ENCODE measurements around the gene ARMC9. TPM values are rescaled to one million over a fixed set of nuclear protein-coding genes. Genes with fewer than 3 reads are reported as not detected.
"Not testable (repeated sequence)": the region's sequence is repeated elsewhere in the genome, so short reads cannot be mapped to it uniquely, and the experiment has no call there.

Gene ARMC9
- total RNA-seq, 2 experiments from 2014 or later: 2.3 to 2.5 TPM

GRCh38 chr2:231348173-231348572 is 149.7 kb downstream of the ARMC9 start:
- ChIA-PET CTCF (no interaction called here), POLR2A (no interaction called here)
- intact Hi-C loops (cut with DNase I, micrococcal nuclease): no loop called here
- DNase-seq (no peak), ATAC-seq (no peak)
- Mint-ChIP-seq H3K4me3 (no peak overlapping the region), H3K9me3 (ENCODE audit: low read depth) (no peaks in the 10 kb centered on the region), H3K27me3 (no peaks in the 10 kb centered on the region), H3K27ac (no peak overlapping the region), H3K4me1 (no peaks in the 10 kb centered on the region), H3K36me3 (ENCODE audit: low read depth) (no peaks in the 10 kb centered on the region)

GRCh38 chr2:231348704-231349373 is 150.4 kb downstream of the ARMC9 start:
- Mint-ChIP-seq H3K4me1 (no peaks in the 10 kb centered on the region), H3K4me3 (no peak overlapping the region), H3K27ac (no peak overlapping the region), H3K27me3 (no peaks in the 10 kb centered on the region), H3K9me3 (ENCODE audit: low read depth) (no peaks in the 10 kb centered on the region), H3K36me3 (ENCODE audit: low read depth) (no peaks in the 10 kb centered on the region)
- CTCF ChIA-PET: no interaction called here
- intact Hi-C loops (cut with DNase I, micrococcal nuclease): no loop called here
- DNase-seq: no peak
- no peak for ATAC-seq
- POLR2A ChIA-PET: no interaction called here

GRCh38 chr2:231349374-231349735 is 150.9 kb downstream of the ARMC9 start:
- H3K4me1 Mint-ChIP-seq; H3K27me3 Mint-ChIP-seq; ATAC-seq; POLR2A ChIA-PET; H3K27ac Mint-ChIP-seq; H3K4me3 Mint-ChIP-seq; DNase-seq; H3K36me3 Mint-ChIP-seq (ENCODE audit: low read depth); intact Hi-C loops (cut with DNase I, micrococcal nuclease); H3K9me3 Mint-ChIP-seq (ENCODE audit: low read depth): not testable (repeated sequence)
- CTCF ChIA-PET: interaction anchor here (0.8 kb wide), 1 partner anchor 512 kb away, joined by 3 read pairs; no protein-coding TSS in a partner anchor

GRCh38 chr2:231351648-231352047 is 153.2 kb downstream of the ARMC9 start:
- DNase-seq: no peak
- ATAC-seq: no peak

GRCh38 chr2:231353469-231353868 is 155.0 kb downstream of the ARMC9 start:
- H3K4me1 Mint-ChIP-seq: no peaks in the 10 kb centered on the region
- ATAC-seq: no peak
- H3K27ac Mint-ChIP-seq: no peak overlapping the region
- no peaks in the 10 kb centered on the region for H3K27me3 Mint-ChIP-seq
- H3K9me3 Mint-ChIP-seq (ENCODE audit: low read depth): no peaks in the 10 kb centered on the region
- H3K36me3 Mint-ChIP-seq (ENCODE audit: low read depth): no peaks in the 10 kb centered on the region
- no peak overlapping the region for H3K4me3 Mint-ChIP-seq
- no peak for DNase-seq
- ChIA-PET CTCF (interaction anchor here (0.5 kb wide), 1 partner anchor 152 kb away, joined by 3 read pairs; no protein-coding TSS in a partner anchor), POLR2A (no interaction called here)
- intact Hi-C loops (cut with DNase I, micrococcal nuclease): no loop called here

More at GRCh38 chr2:231351648-231352047, 153.2 kb downstream of the ARMC9 start:
- Mint-ChIP-seq H3K4me3 (no peak overlapping the region), H3K27ac (no peak overlapping the region), H3K27me3 (no peaks in the 10 kb centered on the region), H3K4me1 (no peaks in the 10 kb centered on the region), H3K36me3 (ENCODE audit: low read depth) (no peaks in the 10 kb centered on the region), H3K9me3 (ENCODE audit: low read depth) (no peaks in the 10 kb centered on the region)
- intact Hi-C loops (cut with DNase I, micrococcal nuclease): no loop called here
- ChIA-PET CTCF (no interaction called here), POLR2A (no interaction called here)

GRCh38 chr2:231355508-231356465 is 157.4 kb downstream of the ARMC9 start:
- DNase-seq (no peak), ATAC-seq (no peak)
- POLR2A ChIA-PET: no interaction called here
- no peaks in the 10 kb centered on the region for H3K4me1 Mint-ChIP-seq
- no peaks in the 10 kb centered on the region for H3K36me3 Mint-ChIP-seq (ENCODE audit: low read depth)
- H3K4me3 Mint-ChIP-seq: no peak overlapping the region
- CTCF ChIA-PET: no interaction called here
- intact Hi-C loops (cut with DNase I, micrococcal nuclease): no loop called here
- H3K9me3 Mint-ChIP-seq (ENCODE audit: low read depth): no peaks in the 10 kb centered on the region
- H3K27me3 Mint-ChIP-seq: no peaks in the 10 kb centered on the region
- H3K27ac Mint-ChIP-seq: no peak overlapping the region

- H3K27me3 Mint-ChIP-seq: no peaks in the 10 kb centered on the region
- intact Hi-C loops (cut with DNase I, micrococcal nuclease): no loop called here
- no peak overlapping the region for H3K4me3 Mint-ChIP-seq
- H3K36me3 Mint-ChIP-seq (ENCODE audit: low read depth): no peaks in the 10 kb centered on the region
- no peak for ATAC-seq
- peaks cover under 1% of the 10 kb centered on the region for H3K4me1 Mint-ChIP-seq
- ChIA-PET POLR2A (no interaction called here), CTCF (no interaction called here)
- no peak for DNase-seq
- no peaks in the 10 kb centered on the region for H3K9me3 Mint-ChIP-seq (ENCODE audit: low read depth)
- no peak overlapping the region for H3K27ac Mint-ChIP-seq
These were observed 158.0 kb downstream of the ARMC9 start for GRCh38 chr2:231356466-231356844.

- Mint-ChIP-seq H3K4me1 (peaks cover 4% of the 10 kb centered on the region), H3K36me3 (ENCODE audit: low read depth) (no peaks in the 10 kb centered on the region), H3K4me3 (no peak overlapping the region), H3K27me3 (no peaks in the 10 kb centered on the region), H3K9me3 (ENCODE audit: low read depth) (no peaks in the 10 kb centered on the region), H3K27ac (no peak overlapping the region)
- DNase-seq (no peak), ATAC-seq (no peak)
- ChIA-PET CTCF (no interaction called here), POLR2A (no interaction called here)
- intact Hi-C loops (cut with DNase I, micrococcal nuclease): no loop called here
These were observed 158.6 kb downstream of the ARMC9 start for GRCh38 chr2:231357048-231357447.

GRCh38 chr2:231357931-231358330 is 159.5 kb downstream of the ARMC9 start:
- intact Hi-C loops (cut with DNase I, micrococcal nuclease): no loop called here
- CTCF ChIA-PET: no interaction called here
- Mint-ChIP-seq H3K27ac (no peak overlapping the region), H3K4me3 (no peak overlapping the region), H3K4me1 (peaks cover 7% of the 10 kb centered on the region), H3K36me3 (ENCODE audit: low read depth) (no peaks in the 10 kb centered on the region), H3K27me3 (no peaks in the 10 kb centered on the region), H3K9me3 (ENCODE audit: low read depth) (no peaks in the 10 kb centered on the region)
- ATAC-seq: no peak
- POLR2A ChIA-PET: no interaction called here
- no peak for DNase-seq

GRCh38 chr2:231359441-231359840 is 161.0 kb downstream of the ARMC9 start:
- Mint-ChIP-seq H3K27ac (no peak overlapping the region), H3K4me1 (peaks cover 7% of the 10 kb centered on the region), H3K36me3 (ENCODE audit: low read depth) (no peaks in the 10 kb centered on the region), H3K9me3 (ENCODE audit: low read depth) (no peaks in the 10 kb centered on the region), H3K27me3 (no peaks in the 10 kb centered on the region), H3K4me3 (no peak overlapping the region)
- ATAC-seq: no peak
- intact Hi-C loops (cut with DNase I, micrococcal nuclease): no loop called here
- no peak for DNase-seq
- CTCF ChIA-PET: no interaction called here
- POLR2A ChIA-PET: no interaction called here

GRCh38 chr2:231359948-231360347 is 161.5 kb downstream of the ARMC9 start:
- ATAC-seq: no peak
- Mint-ChIP-seq H3K36me3 (ENCODE audit: low read depth) (no peaks in the 10 kb centered on the region), H3K27me3 (no peaks in the 10 kb centered on the region), H3K4me3 (no peak overlapping the region), H3K9me3 (ENCODE audit: low read depth) (no peaks in the 10 kb centered on the region), H3K4me1 (peaks cover 7% of the 10 kb centered on the region), H3K27ac (no peak overlapping the region)
- POLR2A ChIA-PET: no interaction called here
- intact Hi-C loops (cut with DNase I, micrococcal nuclease): no loop called here
- CTCF ChIA-PET: no interaction called here
- DNase-seq: no peak

- intact Hi-C loops (cut with DNase I, micrococcal nuclease): no loop called here
- no peak overlapping the region for H3K27ac Mint-ChIP-seq
- peaks cover 7% of the 10 kb centered on the region for H3K4me1 Mint-ChIP-seq
- no peaks in the 10 kb centered on the region for H3K9me3 Mint-ChIP-seq (ENCODE audit: low read depth)
- H3K36me3 Mint-ChIP-seq (ENCODE audit: low read depth): no peaks in the 10 kb centered on the region
- ATAC-seq (no peak), DNase-seq (no peak)
- CTCF ChIA-PET: no interaction called here
- POLR2A ChIA-PET: no interaction called here
- H3K27me3 Mint-ChIP-seq: no peaks in the 10 kb centered on the region
- no peak overlapping the region for H3K4me3 Mint-ChIP-seq
These were observed 162.0 kb downstream of the ARMC9 start for GRCh38 chr2:231360401-231360800.

Measured in activated CD4-positive, alpha-beta T cell treated with anti-CD3 and anti-CD28 coated beads for 36 hours (primary cell).